EH (cell line): ENCODE measurements around the gene C17orf75.

Experiments used
- DNase-seq: peaks from one replicate; pipeline ENCODE4 v3.0.0-alpha.2; 2015; ENCODE audit warnings: low read depth

The C17orf75 gene

DNA sequence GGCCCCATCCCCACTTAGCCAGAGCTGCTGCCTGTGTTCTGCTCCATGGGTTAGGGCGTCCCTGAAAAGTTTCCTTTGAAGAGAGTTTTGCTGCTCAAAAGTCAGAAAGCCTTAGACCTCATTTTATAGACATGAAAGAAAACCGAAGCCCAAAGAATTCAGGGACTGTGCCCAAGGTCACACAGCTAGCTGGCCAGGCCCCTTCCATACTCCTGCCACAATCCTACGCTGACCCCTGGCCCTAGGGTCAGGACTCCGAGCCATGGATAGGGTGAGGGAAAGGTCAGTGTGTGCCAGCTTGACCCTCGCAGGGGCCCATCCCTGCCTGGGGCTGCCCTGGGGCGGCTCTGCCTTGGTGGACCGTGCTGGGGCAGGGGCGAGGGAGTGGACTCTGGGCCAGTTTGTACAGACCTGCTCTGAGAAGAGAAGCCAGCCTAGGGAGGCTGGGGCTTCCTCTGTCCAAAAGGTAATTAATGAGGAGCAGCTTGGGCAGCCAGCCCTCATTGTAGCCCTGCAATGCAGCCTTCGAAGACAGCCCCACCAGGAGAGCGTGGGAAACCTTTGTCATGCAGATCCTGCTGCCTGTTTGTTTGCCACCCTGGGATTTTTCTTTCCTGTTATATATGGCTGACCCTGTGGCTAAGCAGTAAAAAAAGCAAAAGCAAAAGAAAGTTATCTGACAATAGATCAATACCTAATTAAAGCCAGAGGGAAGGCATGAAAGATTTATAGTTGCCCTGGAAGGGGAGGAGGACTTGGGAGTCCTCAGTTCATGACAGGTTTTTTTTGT lies 38.9 kb downstream of the C17orf75 start:
- peak; percentile 15 for DNase-seq

DNA sequence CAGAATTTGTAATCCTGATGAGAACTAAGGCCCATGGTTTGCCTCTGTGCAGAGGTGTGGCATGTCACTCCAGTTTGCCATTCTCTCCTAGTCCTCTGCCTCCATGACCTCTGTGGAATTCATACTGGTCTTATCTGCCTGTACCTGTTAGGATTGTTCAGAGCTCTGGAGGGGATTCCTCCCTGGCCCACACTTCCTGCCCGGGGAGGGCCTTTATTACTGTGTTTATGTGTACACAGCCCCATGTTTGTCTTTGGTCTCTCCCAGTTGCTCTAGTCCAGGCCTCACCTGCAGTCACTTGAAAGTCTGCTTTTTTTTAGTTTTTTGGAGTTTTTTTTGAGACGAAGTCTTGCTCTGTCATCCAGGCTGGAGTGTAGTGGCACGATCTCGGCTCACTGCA lies 39.9 kb downstream of the C17orf75 start:
- DNase-seq, result no peak

DNA sequence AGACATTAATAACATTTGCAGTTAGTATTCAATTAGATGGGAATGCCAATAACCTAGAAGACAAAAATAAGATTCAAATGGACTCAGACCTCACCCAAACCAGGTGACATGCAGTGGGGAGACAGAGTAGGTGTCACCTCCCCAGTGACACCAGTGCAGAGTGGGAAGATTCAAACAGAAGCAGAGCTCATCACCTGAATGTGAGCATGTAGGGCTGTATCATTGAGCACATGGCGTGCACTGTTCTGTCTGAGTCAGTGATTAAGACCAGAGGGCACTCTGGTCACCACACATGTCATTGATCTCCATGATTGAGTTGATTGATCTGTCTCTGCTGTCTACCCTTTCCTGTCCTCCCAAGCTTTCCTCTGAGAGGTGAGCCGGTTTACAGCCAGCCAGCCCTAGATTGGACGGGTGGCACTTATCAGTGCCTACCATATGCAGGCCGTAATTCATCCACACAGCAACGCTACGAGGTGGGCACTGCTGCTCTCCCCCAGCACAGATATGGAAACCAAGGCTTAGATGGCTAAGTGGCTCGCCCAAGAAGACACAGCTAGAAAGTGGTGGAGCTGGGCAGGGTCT lies 42.3 kb downstream of the C17orf75 start:
- no peak for DNase-seq

DNA sequence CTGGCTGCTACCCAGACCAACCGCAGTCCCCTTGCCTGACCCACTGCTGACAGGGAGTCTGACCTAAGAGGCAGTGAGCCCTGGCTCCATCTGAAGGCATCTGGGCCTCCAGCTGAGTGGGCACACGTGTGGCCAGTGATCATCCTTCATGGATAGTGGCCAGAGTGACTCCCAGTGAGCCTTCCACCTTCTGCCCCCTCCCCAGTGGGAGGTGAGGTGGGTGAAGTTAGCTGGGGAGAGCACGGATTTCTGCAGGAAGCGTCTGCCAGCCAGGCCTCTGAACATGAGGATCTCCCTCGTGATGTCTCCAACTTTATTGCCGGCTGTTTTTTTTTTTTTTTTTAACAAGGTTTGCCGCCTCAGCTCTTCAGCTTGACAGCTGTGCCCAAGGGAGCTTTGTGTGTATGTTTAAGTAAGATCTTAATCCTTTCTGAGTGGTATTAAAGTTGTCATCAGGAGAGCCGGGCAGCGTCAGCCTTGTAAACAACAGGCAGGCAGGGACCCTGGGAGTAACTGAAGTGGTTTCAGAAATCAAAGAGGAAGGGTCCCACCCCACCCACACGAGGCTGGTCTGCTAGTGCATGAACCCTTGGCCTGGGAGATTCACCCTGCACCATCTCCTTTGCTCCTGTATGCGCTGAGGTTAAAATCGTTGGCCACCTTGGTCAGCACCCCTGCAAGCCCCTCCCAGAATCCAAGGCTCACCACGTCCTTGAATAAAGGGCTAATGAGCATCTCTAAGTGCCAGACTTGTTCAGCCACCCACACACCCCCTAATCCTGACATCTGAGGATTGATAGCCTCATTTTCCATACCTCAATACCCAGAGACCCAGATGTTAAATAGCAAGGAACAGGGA lies 43.0 kb downstream of the C17orf75 start:
- no peak for DNase-seq

DNA sequence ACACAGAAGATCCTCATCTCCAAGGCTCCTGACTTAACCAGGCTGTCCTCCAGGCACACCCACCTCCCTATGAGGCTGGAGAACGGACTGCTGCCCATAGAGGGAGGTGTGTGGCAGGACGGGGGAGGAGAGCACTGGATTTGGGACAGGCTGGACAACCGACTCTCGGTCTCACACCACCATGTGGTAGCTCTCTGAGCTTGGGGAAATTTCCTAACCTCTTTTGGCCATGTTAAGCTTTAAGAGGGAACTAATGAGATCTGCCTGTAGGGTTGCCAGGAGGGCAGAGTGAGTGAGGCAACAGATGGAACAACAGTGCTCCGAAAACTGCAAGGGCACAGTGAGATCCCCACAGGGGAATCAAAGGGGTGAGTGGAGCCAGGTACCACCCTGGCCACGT lies 43.7 kb downstream of the C17orf75 start:
- no peak for DNase-seq

DNA sequence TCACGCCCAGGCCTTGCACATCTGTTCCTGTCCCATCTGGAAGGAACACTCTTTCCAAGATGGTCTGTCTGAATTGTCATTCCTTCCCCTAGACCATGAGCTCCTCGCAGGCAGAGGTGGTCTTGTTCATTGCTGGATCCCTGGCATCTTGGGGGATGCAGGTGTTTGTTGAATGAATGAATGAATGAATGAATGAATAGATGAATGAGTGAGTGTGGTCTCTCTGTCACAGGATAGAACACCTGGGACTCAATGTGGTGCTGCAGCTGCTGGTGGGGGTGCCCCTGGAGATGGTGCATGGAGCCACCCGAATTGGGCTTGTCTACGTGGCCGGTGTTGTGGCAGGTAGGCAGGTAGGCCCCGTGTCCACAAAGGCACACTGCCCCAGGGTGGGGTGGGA lies 44.1 kb downstream of the C17orf75 start:
- DNase-seq, result no peak

DNA sequence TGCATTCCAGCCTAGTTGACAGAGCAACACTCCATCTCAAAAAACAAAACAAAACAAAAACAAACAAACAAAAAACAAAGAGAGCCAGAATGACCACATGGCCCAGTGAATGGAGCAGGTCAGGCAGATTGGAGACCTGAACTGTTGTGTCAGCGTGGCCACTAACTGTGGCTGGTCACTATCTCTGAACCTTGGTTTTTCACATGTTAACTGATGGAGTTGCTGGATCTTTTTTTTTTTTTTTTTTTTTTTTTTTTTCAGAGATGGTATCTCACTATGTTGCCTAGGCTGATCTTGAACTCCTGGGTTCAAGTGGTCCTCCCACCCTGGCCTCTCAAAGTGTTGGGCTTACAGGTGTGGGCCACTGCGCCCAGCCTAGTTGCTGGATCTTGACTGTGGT lies 44.5 kb downstream of the C17orf75 start:
- no peak for DNase-seq

DNA sequence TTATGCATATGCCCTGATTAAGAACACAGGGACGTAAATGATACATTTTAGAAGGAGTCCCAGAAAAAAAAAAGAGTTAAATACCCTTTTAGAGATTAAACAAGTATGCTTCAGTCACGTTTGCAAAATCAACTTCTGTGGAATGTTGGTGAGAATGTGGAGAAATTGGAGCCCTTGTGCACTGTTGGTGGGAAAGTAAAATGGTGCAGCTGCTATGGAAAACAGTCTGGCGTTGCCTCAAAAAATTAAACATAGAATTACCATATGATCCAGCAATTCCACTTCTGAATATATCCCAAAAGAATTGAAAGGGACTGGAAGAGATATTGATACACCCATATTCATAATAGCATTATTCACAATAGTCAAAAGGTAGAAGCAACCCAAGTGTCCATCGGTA lies 49.9 kb downstream of the C17orf75 start:
- no peak for DNase-seq

DNA sequence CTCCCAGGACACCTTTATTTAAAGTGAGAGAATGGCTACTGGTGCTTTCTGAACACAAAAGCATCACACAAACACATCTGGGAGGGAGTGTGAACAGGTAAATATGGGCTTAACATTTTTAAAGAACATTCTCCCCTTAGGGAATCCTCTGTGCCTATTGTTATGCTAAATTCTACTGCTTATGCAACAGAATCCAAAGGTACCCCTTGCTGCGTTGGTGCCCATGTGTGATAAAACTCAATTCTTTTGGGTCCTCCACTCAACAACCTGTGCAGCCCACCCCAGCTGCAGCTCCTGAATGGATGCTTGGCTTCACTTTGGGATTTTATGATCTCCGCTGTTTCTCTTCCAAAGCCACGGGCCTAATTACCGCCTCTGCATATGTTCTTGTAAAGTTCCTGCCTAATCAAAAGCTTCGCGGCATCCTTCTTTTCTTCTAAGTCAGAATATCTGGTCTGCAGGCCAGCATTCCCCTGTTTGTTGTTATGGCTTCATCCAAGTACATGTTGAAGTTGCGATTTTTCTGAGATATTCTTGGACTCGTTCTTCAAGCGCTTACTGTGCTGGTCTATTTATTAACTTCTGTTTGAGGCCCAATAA lies 52.4 kb downstream of the C17orf75 start:
- no peak for DNase-seq

DNA sequence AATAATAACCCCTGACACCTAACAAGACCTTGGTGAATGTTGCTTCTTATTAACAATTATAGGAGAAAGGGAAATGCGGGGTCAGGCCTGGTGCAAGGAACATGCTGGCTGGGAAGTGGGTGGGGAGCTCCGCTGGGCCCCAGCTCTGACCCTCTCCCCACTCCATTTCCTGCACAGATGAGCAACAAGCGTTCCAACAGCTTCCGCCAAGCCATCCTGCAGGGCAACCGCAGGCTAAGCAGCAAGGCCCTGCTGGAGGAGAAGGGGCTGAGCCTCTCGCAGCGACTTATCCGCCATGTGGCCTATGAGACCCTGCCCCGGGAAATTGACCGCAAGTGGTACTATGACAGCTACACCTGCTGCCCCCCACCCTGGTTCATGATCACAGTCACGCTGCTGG lies 53.4 kb downstream of the C17orf75 start:
- DNase-seq, result no peak

DNA sequence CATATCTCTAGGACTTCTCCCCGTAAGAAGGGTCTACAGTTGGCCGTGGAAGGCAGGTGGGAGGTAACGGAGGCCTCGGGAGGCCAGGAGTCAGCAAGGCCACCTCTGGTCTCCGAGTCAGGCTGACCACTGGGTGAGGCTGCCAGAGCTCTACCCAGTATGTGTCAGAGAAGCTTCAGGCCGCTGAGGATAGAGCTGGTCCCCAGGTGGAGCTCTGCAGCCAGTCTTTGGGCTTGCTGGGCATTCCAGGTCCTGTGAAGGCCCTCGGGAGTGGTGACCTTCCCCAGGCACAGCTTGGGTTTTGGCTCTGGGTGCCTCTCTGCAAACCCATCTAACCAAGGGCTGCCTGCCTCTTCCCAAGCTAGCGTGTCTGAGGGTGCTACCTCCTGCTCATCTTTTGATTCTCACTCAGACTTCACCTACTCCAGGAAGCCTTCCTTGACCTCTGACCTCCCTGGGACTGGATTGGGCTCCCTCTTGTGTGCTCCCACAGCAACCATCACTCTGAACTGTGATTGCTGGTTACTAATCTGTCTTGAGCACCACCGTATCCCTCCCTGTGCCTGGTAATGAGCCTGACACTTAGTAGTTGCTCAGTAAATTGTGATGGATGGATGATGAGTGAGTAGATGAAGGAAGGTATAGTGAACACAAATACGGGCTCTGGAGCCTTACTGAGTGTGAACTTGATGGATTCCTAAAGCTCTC lies 54.0 kb downstream of the C17orf75 start:
- DNase-seq, result no peak

DNA sequence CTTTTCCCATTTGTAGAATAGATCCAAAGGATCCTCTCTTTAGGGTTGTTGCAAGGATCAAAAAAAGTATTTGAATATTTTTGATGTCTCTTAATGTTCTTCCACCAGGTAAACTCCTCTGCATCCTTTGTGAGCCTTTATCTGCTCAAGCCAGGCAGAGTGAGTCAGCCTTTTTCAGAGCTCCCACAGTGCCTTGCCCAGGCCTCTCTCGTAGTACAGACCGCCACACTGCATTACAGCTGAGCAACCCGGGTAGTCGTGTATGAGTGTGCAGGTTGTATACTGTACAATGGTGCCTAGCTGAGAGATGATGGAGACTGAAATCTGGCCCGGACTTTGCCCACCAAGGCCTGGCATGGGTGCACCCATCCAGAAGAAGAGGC lies 55.5 kb downstream of the C17orf75 start:
- DNase-seq, result no peak

DNA sequence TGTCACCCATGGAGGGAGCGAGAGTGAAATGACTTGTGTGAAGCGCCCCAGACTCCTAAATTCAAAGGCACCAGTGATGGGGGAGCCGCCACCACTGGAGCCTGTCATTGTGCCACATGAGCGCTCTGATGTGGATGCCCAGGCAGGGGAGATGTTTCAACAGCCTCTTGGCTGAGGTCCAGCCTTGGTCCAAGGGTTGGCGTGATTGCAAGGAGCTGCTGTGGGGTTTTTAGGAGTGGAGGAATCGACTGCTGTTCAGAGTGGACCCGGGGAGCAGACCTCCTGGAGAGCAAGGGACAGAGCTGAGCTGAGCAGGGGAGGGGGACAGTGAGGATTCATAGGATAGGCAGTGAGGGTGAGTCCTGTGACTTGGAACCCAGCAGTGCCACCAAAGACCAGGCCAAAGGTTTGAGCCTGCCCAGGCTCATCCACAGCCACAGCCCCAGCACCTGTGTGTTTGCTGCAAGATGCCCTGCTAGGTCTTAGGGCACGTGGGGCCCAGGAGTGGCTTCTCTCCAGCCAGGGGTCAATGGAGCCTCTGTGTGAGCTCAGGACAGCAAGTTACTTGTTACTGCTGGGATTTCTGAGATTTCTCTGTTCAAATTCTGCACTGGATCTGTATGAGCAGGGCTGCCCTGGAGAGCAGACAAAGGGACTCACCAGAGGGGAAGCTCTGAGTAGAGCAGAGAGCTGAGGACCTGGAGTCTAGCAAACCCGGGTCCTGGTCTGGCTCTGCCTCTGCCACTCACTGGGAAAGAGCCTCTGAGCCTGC lies 56.0 kb downstream of the C17orf75 start:
- DNase-seq, result no peak

DNA sequence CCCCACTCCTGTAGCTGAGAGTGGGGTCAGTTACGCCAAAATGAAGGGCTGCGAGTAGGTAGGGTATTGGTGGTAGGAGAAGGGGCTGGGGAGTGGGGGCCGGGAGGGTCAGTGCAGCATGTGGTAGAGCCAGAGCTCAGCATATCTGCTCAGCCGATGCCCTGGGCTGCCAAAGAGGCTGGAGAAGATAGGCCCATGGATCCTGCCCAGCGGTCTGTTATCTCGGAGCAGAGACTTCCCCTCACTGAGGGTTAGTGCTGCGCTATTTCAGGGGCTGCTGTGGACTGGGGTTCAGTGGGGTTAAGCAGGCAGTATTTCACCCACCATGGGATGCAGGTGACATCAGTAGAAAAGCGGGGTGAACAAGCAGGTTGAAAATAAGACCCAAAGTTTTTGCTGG lies 56.7 kb downstream of the C17orf75 start:
- DNase-seq, result no peak

DNA sequence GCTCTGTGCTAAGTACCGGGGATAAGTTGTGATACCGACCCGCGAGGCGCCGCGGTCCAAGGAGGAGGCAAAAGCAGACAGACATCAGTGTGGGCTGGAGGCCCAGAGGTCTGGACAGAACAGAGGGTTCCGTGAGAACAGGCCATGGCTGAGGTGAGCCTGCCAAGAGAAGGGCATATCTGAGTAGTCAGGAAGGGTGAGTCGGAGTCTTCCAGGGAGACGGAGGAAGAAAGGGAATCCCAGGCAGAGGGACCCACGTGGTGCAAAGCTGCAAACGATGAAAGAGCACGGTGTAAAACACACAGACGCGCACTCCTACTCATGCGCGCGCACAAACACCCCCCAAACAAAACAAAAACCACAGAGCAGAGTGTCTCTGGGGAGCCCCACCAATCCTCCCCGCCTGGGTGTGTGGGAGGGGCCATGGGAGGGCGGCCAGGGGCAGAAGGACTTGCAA lies 58.2 kb downstream of the C17orf75 start:
- peak; percentile 60 for DNase-seq

DNA sequence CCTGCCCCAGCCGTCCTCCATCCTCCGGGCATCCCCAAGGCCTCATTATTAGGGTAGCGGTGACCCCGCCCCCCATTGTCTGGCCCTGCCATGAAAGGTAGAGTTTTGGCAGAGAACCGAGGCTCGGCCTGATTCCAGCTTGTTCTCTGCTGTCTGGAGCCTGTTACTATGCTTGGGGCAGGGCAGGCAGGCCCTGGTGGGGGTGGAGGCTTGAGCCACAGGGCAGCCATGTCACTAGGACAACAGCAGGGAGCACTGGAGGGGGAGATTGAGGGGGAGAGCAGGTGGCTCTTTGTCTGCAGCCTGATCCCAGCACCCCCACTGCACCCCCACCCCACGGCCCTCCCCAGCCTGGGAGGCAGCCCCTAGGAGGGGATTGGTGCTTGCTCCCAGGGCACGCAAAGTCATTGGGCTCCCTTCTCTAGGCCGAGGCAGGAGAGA lies 60.9 kb downstream of the C17orf75 start:
- DNase-seq, result no peak

DNA sequence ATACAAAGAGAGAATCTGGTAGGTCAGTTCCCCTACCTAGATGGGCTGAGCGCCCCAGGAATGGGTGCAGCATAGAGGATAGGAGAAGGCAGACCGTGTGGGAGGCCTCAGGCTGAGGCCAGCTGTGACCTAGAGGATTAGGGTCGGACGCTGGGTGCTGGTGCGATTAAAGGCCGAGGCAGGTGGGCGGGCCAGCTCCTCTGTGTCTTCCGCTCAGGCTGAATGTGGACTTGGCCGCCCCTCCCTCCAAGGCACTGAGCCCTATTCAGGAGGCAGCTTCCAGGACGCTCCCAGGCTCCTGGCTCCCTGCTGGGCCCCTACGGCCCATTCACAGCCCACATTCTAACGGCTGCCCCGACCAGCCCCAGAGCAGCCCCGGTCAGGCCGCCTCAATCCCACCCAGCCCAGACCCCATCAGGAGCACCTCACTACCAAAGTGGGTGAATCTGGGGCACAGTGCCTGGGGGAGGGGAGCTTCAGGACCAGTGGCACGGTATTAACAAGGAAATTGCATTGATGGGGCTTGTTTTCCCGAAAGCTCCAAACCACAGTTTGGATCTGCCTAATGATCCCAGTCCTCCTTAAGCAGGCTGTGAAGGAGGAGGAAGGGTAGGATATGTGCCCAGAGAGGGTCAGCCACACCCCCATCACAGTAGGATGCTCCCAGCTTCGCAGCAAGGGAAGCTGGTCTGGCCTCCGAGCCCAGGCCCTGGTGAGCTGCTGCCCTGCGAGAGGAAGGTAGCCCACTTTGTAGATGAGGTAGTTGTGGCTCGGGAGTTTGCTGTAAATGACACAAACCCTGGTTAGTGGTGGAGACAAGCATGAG lies 61.9 kb downstream of the C17orf75 start:
- no peak for DNase-seq

DNA sequence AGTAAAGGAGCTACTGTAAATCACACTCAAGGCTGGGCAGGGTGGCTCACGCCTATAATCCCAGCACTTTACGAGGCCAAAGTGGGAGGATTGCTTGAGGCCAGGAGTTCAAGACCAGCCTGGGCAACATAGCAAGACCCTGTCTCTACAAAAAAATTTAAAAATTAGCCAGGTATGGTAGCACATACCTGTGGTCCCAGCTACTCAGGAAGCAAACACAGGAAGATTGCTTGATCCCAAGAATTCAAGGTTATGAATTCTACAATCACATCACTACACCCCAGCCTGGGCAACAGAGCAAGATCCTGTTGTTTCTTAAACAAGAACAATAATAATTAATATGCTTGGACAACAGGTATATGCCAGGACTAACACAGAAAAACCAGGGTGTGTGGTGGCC lies 63.2 kb downstream of the C17orf75 start:
- no peak for DNase-seq
